Lung (tissue), 12 donors: ENCODE measurements around the gene SLC9A2. TPM values are rescaled to one million over a fixed set of nuclear protein-coding genes. Genes with fewer than 3 reads are reported as not detected.

Experiments
- ATAC-seq: fragments of 200-7000 bp; cut with Tn5 transposase; one replicate; pipeline ENCODE4 v1.9.1; 2020; ENCODE audit warnings: moderate number of reproducible peaks; ENCODE audit not compliant: insufficient read depth, low FRiP score
- DNase-seq, 3 donors: peaks; one replicate each; pipeline ENCODE4 v3.0.0-alpha.2; 2013 to 2017
- H3K27ac ChIP-seq, 2 donors: one replicate each; pipeline ENCODE4 v1.5.1; 2013; ENCODE audit warnings: mild to moderate bottlenecking in 2 of 2, moderate library complexity in 2 of 2, control low read depth in 1 of 2, inconsistent platforms in 1 of 2, low read depth in 1 of 2, low read length in 1 of 2
- H3K27me3 ChIP-seq, 3 donors: one replicate each; pipeline ENCODE4 v1.5.1; 2013; ENCODE audit warnings: low read length in 2 of 3; ENCODE audit not compliant: control insufficient read depth in 3 of 3, insufficient read depth in 3 of 3
- H3K36me3 ChIP-seq, 4 donors: one replicate each; pipeline ENCODE4 v1.5.1; 2013; ENCODE audit warnings: low read length in 4 of 4, mild to moderate bottlenecking in 1 of 4, moderate library complexity in 1 of 4; ENCODE audit not compliant: control insufficient read depth in 4 of 4, insufficient read depth in 4 of 4
- H3K4me1 ChIP-seq, 5 donors: one replicate each; pipeline ENCODE4 v1.5.1; 2013; ENCODE audit warnings: low read length in 5 of 5, mild to moderate bottlenecking in 2 of 5, moderate library complexity in 1 of 5; ENCODE audit not compliant: control insufficient read depth in 5 of 5, insufficient read depth in 5 of 5
- H3K4me3 ChIP-seq: one replicate; pipeline ENCODE4 v1.5.1; 2013; ENCODE audit warnings: mild to moderate bottlenecking, control low read depth, moderate library complexity
- H3K9ac ChIP-seq, 2 donors: one replicate each; pipeline ENCODE4 v1.5.1; 2013; ENCODE audit warnings: low read length in 2 of 2, control low read depth in 1 of 2; ENCODE audit not compliant: insufficient read depth in 1 of 2
- H3K9me3 ChIP-seq, 4 donors: one replicate each; pipeline ENCODE4 v1.5.1; 2013; ENCODE audit warnings: low read length in 3 of 4, mild to moderate bottlenecking in 1 of 4, moderate library complexity in 1 of 4; ENCODE audit not compliant: control insufficient read depth in 4 of 4, insufficient read depth in 3 of 4
- WGBS, 2 donors: extraction: QIAGEN DNeasy Blood & Tissue Kit; methylation state at CpG; one replicate each; pipeline ENCODE4 v1.1.7; 2013; 5-methylcytosine and 5-hydroxymethylcytosine counted together
- polyA plus RNA-seq, 2 donors: library from polyadenylated mRNA; stranded (reverse); fragments of 200-250 nt; gene quantifications; one replicate each; pipeline ENCODE4 v1.2.1, GENCODE V29; 2013
- total RNA-seq, 2 donors: library from RNA; depleted of rRNA in 1 of 2; stranded (reverse); fragments of >200 nt in 1 of 2; gene quantifications; one replicate each; pipeline ENCODE4 v1.2.1, GENCODE V29; 2014 to 2021
- TF ChIP-seq, protein P1 (sequence below): IDR thresholded peaks from 2 replicates; pipeline ENCODE4 v1.5.1; 2012; ENCODE audit warnings: mild to moderate bottlenecking; ENCODE audit errors: control extremely low read depth, extremely low read depth
- donor health status: control.
- donor health status: control.
- donor health status: Bipolar disorder and iron deficiency.
- donor health status: healthy.
- donor health status: DM: yes; HTN: yes; CAD: no.

The SLC9A2 gene
- total and polyA plus RNA-seq, 4 donors, result 0.04 to 0.52 (median 0.07) TPM

GRCh38 chr2:102588213-102588939, 31.0 kb upstream of the SLC9A2 start:
- Histone ChIP-seq H3K27me3 (no peaks in the 10 kb centered on the region), H3K27ac (no peak overlapping the region), H3K9me3 (no peaks in the 10 kb centered on the region), H3K4me3 (no peak overlapping the region), H3K9ac (no peak overlapping the region), H3K36me3 (no peaks in the 10 kb centered on the region), H3K4me1 (no peaks in the 10 kb centered on the region)
- 63 to 88% methylated on average over 8 of the region's 8 CpGs for WGBS, 2 donors
- ATAC-seq (no peak), DNase-seq (peak in 2 of 3 donors; percentile 13 to 26)
- TF ChIP-seq, protein P1, sequence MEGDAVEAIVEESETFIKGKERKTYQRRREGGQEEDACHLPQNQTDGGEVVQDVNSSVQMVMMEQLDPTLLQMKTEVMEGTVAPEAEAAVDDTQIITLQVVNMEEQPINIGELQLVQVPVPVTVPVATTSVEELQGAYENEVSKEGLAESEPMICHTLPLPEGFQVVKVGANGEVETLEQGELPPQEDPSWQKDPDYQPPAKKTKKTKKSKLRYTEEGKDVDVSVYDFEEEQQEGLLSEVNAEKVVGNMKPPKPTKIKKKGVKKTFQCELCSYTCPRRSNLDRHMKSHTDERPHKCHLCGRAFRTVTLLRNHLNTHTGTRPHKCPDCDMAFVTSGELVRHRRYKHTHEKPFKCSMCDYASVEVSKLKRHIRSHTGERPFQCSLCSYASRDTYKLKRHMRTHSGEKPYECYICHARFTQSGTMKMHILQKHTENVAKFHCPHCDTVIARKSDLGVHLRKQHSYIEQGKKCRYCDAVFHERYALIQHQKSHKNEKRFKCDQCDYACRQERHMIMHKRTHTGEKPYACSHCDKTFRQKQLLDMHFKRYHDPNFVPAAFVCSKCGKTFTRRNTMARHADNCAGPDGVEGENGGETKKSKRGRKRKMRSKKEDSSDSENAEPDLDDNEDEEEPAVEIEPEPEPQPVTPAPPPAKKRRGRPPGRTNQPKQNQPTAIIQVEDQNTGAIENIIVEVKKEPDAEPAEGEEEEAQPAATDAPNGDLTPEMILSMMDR, result no peak

DNA sequence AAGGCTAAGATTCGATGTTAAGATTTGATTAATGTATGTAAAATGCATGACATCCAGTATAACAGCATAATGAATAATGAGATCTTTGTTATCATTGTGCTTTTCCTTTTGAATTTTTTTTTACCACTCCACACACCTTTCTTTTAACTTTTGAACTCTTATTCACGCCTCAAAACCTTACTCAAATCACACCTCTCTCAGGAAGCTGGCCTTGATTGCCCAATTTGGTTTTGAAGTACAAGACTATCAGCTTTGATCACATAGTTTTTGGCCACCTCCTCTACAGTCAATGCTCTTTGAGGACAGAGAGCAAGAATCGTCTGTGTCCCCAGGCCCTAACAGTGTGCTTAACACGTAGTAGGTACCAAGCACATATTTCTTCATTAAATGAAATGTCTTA, 29.9 kb upstream of the SLC9A2 start:
- Histone ChIP-seq H3K4me3 (no peak overlapping the region), H3K4me1 (no peaks in the 10 kb centered on the region), H3K9ac (no peak overlapping the region), H3K27me3 (no peaks in the 10 kb centered on the region), H3K9me3 (no peaks in the 10 kb centered on the region), H3K36me3 (no peaks in the 10 kb centered on the region), H3K27ac (no peak overlapping the region)
- 77 to 87% methylated on average over 4 of the region's 4 CpGs for WGBS, 2 donors
- TF ChIP-seq, protein P1, result no peak
- DNase-seq (no peak), ATAC-seq (no peak)

DNA sequence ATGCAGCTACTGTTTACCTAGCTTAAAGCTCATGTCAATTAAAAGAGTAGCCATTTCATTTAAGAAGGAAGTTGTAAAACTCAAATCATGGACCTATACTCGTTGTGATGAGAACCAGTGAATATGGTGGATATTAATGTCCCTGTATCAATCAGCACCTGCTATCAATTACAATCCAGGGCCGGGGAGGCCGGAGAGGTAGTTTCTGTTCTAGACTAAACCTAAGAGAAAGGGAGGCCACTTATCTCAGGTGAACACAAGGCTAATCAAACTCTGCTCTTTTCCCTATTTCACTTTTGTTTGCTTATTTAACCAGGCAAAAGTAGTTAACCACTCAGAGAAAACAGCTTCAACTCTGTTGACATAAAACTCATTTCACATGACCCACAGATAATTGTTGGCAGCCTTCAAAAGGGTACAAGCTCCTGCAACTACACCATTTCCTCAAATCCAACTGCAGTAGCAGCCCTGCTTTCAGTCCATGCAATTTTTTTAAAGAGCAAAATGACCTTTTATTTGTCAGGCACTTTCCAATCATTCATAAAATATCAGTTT, 27.8 kb upstream of the SLC9A2 start:
- WGBS, 2 donors, result 53 to 71% methylated on average over 3 of the region's 3 CpGs
- TF ChIP-seq, protein P1, result no peak
- no peaks in the 10 kb centered on the region for H3K9me3 ChIP-seq
- H3K9ac ChIP-seq, result no peak overlapping the region
- no peaks in the 10 kb centered on the region for H3K27me3 ChIP-seq
- H3K4me1 ChIP-seq, result no peaks in the 10 kb centered on the region
- ATAC-seq (no peak), DNase-seq (peak in 2 of 3 donors; percentile 4 to 57)
- H3K4me3 ChIP-seq, result no peak overlapping the region
- H3K27ac ChIP-seq, result no peak overlapping the region
- H3K36me3 ChIP-seq, result no peaks in the 10 kb centered on the region

DNA sequence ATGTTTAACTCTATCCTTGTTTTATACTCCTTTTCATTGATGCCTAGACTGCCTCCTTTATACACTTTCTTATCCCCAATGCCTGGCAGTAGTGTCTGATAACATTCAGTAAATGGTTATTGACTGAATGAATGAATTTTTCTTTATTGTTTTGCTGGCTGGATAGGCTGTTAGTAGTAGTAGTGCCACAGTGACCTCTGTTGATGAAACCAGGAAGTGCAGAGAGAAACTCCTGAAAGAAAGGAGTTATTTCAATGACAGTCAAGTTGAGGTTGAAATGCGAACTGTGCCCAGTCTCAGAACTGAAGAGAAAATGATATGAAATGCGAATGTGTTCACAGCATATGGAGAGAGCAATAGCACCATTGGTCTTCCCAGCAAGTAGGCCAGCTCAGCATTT, 26.8 kb upstream of the SLC9A2 start:
- TF ChIP-seq, protein P1, result no peak
- Histone ChIP-seq H3K9ac (no peak overlapping the region), H3K36me3 (no peaks in the 10 kb centered on the region), H3K27ac (no peak overlapping the region), H3K9me3 (no peaks in the 10 kb centered on the region), H3K27me3 (no peaks in the 10 kb centered on the region), H3K4me1 (no peaks in the 10 kb centered on the region), H3K4me3 (no peak overlapping the region)
- no peak for DNase-seq
- 83 to 89% methylated on average over 2 of the region's 2 CpGs for WGBS, 2 donors
- ATAC-seq, result no peak
